Type B pancreatic cell (in vitro differentiated cells): ENCODE measurements around the gene SNORC. TPM values are rescaled to one million over a fixed set of nuclear protein-coding genes. Genes with fewer than 3 reads are reported as not detected.

Source experiments
- DNase-seq: peaks from one replicate; pipeline ENCODE4 v3.0.0; 2021; ENCODE audit warnings: mixed read lengths; ENCODE audit not compliant: unreplicated experiment; ENCODE audit errors: extremely low spot score
- H3K27ac Mint-ChIP-seq: 2 replicates; pipeline ENCODE4 v1.8.0; 2021; ENCODE audit warnings: mild to moderate bottlenecking, mixed read lengths
- H3K27me3 Mint-ChIP-seq: 2 replicates; pipeline ENCODE4 v1.8.0; 2021; ENCODE audit warnings: mixed read lengths
- H3K36me3 Mint-ChIP-seq: 2 replicates; pipeline ENCODE4 v1.8.0; 2021; ENCODE audit warnings: mixed read lengths
- H3K4me1 Mint-ChIP-seq: one replicate; pipeline ENCODE4 v1.8.0; 2021; ENCODE audit warnings: mixed read lengths; ENCODE audit not compliant: unreplicated experiment
- H3K4me3 Mint-ChIP-seq: 2 replicates; pipeline ENCODE4 v1.8.0; 2021; ENCODE audit warnings: mild to moderate bottlenecking, mixed read lengths
- H3K9me3 Mint-ChIP-seq: 2 replicates; pipeline ENCODE4 v1.8.0; 2021; ENCODE audit warnings: mixed read lengths
- CTCF ChIP-seq: fragments of 200-600 bp; sonication (generic); conservative IDR thresholded peaks from 2 replicates; pipeline ENCODE4 v1.5.0; 2021; ENCODE audit warnings: antibody characterized with exemption, mild to moderate bottlenecking
- total RNA-seq: library from RNA; stranded (reverse); gene quantifications from 2 replicates; pipeline ENCODE4 v1.2.1, GENCODE V29; 2021; ENCODE audit warnings: low replicate concordance

Gene SNORC
- total RNA-seq, 1 donor from 2014 or later, result 7.1 TPM

GRCh38 chr2:232927793-232928550 is 57.9 kb downstream of the SNORC start:
- no peak overlapping the region for H3K27ac Mint-ChIP-seq
- TF ChIP-seq CTCF, result no peak
- H3K27me3 Mint-ChIP-seq, result peaks cover 72% of the 10 kb centered on the region
- H3K4me3 Mint-ChIP-seq, result no peak overlapping the region
- H3K9me3 Mint-ChIP-seq, result no peaks in the 10 kb centered on the region
- H3K4me1 Mint-ChIP-seq, result peaks cover 12% of the 10 kb centered on the region
- DNase-seq, result no peak
- H3K36me3 Mint-ChIP-seq, result peaks cover 11% of the 10 kb centered on the region

Other genes starting within 250 kb of the SNORC start
- gene EFHD1, start 236.7 kb upstream of the SNORC start, total RNA-seq, result 2.5 and 6.0 TPM in 2 replicates
- 60.7 and 65.7 TPM in 2 replicates for gene GIGYF2, start 172.9 kb upstream of the SNORC start, total RNA-seq
- gene KCNJ13, start 93.7 kb upstream of the SNORC start, total RNA-seq, result 1.6 and 2.9 TPM in 2 replicates
- gene NGEF, start 143.0 kb downstream of the SNORC start, total RNA-seq, result 20.7 and 77.3 TPM in 2 replicates
- gene NEU2, start 162.4 kb downstream of the SNORC start, total RNA-seq, result 0.33 TPM in 1 of 2 replicates, not detected in the other
- gene INPP5D, start 190.1 kb downstream of the SNORC start, total RNA-seq, result 18.3 and 40.8 TPM in 2 replicates